HG02571 (cell line): Measurements from ENCODE around the gene CLEC7A.

Experiments used
- ATAC-seq: cut with Tn5 transposase; IDR thresholded peaks from one replicate; pipeline ENCODE4 v1.9.1; 2021; ENCODE audit warnings: mild to moderate bottlenecking, moderate library complexity; ENCODE audit not compliant: unreplicated experiment

The CLEC7A gene

GRCh38 chr12:10142976-10143589, 13.1 kb upstream of the CLEC7A start:
- no peak for ATAC-seq

- ATAC-seq, result no peak
These were observed 10.0 kb upstream of the CLEC7A start for GRCh38 chr12:10140001-10140400.

GRCh38 chr12:10136637-10137205, 6.7 kb upstream of the CLEC7A start:
- ATAC-seq, result no peak

- no peak for ATAC-seq
These were observed 5.1 kb upstream of the CLEC7A start for GRCh38 chr12:10135126-10135525.

- ATAC-seq, result no peak
These were observed 2.9 kb upstream of the CLEC7A start for GRCh38 chr12:10132850-10133370.

- ATAC-seq, result no peak
These were observed 1.2 kb upstream of the CLEC7A start for GRCh38 chr12:10131111-10131690.

- ATAC-seq, result no peak
These were observed 1.3 kb downstream of the CLEC7A start for GRCh38 chr12:10128687-10129086.

- ATAC-seq, result no peak
These were observed 3.6 kb downstream of the CLEC7A start for GRCh38 chr12:10126413-10126812.

GRCh38 chr12:10122689-10123088, 7.3 kb downstream of the CLEC7A start:
- no peak for ATAC-seq

- ATAC-seq, result no peak
These were observed 8.7 kb downstream of the CLEC7A start for GRCh38 chr12:10121278-10121677.

GRCh38 chr12:10119066-10119465, 10.9 kb downstream of the CLEC7A start:
- no peak for ATAC-seq

GRCh38 chr12:10115890-10116289, 14.1 kb downstream of the CLEC7A start:
- no peak for ATAC-seq

- ATAC-seq, result no peak
These were observed 14.7 kb downstream of the CLEC7A start for GRCh38 chr12:10115311-10115710.

GRCh38 chr12:10113920-10114319, 16.1 kb downstream of the CLEC7A start:
- no peak for ATAC-seq

- ATAC-seq, result no peak
These were observed 16.9 kb downstream of the CLEC7A start for GRCh38 chr12:10113075-10113474.

GRCh38 chr12:10111451-10111850, 18.5 kb downstream of the CLEC7A start:
- no peak for ATAC-seq

GRCh38 chr12:10110256-10110844, 19.6 kb downstream of the CLEC7A start:
- ATAC-seq, result no peak

GRCh38 chr12:10102322-10102721, 27.7 kb downstream of the CLEC7A start:
- no peak for ATAC-seq

- ATAC-seq, result no peak
These were observed 28.3 kb downstream of the CLEC7A start for GRCh38 chr12:10101648-10102220.

- no peak for ATAC-seq
These were observed 28.9 kb downstream of the CLEC7A start for GRCh38 chr12:10101042-10101579.

- no peak for ATAC-seq
These were observed 31.2 kb downstream of the CLEC7A start, which contains the start of gene CLEC1A for GRCh38 chr12:10098791-10099190. Gene CLEC1A (minus strand): TSS chr12:10098985. CDS start chr12:10098922, 63 bp downstream.
